HG03469 (cell line): ENCODE results near the gene TOR3A.
"Not testable (repeated sequence)": the region's sequence is repeated elsewhere in the genome, so short reads cannot be mapped to it uniquely, and the experiment has no call there.

Experiments
- ATAC-seq: cut with Tn5 transposase; IDR thresholded peaks from one replicate; pipeline ENCODE4 v1.9.1; 2021; ENCODE audit warnings: mild to moderate bottlenecking, moderate library complexity, moderate number of reproducible peaks; ENCODE audit not compliant: unreplicated experiment

TOR3A gene, protein sequence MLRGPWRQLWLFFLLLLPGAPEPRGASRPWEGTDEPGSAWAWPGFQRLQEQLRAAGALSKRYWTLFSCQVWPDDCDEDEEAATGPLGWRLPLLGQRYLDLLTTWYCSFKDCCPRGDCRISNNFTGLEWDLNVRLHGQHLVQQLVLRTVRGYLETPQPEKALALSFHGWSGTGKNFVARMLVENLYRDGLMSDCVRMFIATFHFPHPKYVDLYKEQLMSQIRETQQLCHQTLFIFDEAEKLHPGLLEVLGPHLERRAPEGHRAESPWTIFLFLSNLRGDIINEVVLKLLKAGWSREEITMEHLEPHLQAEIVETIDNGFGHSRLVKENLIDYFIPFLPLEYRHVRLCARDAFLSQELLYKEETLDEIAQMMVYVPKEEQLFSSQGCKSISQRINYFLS

DNA sequence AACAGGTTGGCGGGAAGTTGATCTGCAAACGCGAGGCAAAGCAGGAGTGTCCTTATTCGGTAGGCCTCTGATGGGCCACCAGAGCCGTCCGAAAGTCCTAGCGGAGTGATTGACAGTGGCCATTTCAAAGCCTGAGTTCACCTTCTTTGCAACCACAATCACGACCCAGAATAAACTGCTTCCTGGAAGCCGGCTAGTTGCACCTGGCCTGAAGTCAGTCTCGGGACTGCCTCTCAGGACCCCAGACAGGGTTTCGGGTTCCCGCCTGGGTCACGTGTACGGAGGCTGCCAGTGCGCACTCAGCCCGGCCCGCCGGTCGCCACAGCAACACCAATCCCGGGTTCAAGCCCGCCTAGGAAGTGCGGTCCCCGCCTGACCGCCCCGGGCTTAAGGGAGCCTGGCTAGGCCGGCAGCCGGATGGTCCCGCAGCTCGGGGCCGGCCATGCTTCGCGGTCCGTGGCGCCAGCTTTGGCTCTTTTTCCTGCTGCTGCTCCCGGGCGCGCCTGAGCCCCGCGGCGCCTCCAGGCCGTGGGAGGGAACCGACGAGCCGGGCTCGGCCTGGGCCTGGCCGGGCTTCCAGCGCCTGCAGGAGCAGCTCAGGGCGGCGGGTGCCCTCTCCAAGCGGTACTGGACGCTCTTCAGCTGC is at the start of gene TOR3A:
TSS of gene TOR3A (plus strand) at position 384 of the 646 bp plus-strand sequence. CDS start at position 443, 59 bp downstream.
- peak; percentile 79 for ATAC-seq

DNA sequence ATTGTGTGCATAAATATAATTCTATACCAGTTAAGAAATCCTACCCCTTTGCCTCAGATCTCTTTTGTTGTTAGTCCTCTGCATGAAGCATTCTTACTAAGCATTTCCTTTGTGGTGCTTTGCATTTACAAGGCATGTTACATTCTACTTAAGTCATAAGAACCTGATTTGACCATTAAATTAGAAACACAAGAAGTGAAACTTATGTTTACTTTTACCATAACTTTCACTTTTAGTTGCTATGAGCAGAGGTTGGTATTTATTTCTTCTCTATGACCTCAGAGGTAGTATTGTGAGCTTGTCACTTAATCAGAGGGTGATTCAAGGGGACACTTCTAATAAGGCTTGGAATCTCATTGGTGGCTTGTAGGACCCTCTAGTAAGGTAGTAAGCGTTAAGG is 47.1 kb upstream of the TOR3A start:
- ATAC-seq, result peak; percentile 90

DNA sequence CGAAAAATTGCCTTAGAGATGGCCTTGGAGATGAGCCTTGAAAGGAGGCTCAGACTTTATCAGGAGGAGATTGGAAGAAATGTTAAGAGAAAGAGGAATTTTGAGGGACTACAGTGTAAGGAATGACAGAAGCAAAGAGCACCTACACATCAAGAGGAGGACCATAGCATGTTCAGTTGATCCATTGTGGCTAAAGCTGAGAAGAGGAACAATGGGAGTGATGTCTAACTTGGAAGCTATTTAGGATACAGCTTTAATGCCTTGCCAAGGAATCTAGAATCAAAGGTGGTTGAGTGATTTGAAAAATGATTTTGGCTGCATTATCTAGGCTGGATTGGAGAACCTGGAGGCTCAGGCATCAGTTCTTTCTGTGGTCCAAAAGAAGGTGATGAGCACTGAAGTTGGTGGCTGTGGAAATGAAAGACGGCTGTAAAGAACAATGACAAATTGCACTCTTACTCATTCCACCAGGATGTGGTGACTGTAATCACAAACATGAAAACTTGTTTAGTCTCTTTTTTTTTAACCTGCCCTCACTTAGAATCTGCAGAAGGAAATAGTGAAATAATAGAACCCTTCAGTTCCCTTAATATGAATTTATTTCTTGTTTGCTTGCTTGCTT is 44.9 kb upstream of the TOR3A start:
- no peak for ATAC-seq

DNA sequence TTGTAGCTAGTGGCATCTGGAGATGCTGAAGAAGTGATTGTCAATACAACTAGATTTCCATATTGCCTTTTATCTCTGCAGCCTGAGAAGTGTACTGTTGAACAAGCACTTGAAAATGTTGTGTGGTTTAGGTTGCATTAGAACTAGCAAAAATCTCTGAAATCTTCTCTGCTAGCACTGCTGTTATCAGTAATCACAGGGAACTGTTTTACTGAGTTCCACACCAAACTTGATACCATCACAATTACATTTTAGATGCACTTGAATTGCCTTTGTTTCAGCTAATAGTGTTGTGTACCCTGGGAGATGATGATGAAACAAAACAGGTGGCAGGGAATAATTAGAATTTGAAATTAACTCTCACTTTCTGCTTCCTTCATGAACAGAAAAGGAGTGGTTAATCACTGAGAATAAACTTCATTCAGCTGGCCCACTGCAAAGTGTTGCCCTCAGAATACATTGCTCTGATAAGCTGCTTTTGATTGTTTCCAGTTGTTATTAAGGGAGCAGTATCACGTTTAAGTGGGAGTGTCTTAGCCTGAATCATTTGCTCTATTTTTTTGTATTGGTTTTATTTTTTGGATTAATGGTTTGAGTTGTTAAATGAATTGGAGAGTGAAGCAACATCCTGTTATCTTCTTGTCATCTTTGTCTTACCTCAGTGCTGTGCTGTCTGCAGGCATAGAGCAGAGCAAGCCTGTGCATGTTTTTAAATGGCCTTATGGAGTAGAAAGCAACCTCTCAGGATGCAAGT is 43.2 kb upstream of the TOR3A start:
- ATAC-seq, result no peak

DNA sequence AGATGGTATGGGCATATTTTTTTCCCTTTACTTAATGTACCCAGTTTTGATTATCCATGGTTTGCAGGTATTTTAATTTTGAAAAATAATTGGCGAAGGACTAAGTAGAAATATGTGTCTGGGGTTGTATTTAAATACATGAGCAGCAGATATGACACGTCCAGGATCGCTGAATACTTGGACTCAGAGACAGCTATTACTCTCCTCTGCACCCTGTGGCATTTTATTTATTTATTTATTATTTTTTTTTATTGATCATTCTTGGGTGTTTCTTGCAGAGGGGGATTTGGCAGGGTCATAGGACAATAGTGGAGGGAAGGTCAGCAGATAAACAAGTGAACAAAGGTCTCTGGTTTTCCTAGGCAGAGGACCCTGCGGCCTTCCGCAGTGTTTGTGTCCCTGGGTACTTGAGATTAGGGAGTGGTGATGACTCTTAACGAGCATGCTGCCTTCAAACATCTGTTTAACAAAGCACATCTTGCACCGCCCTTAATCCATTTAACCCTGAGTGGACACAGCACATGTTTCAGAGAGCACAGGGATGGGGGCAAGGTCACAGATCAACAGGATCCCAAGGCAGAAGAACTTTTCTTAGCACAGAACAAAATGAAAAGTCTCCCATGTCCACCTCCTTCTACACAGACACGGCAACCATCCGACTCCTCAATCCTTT is 42.2 kb upstream of the TOR3A start:
- not testable (repeated sequence) for ATAC-seq

DNA sequence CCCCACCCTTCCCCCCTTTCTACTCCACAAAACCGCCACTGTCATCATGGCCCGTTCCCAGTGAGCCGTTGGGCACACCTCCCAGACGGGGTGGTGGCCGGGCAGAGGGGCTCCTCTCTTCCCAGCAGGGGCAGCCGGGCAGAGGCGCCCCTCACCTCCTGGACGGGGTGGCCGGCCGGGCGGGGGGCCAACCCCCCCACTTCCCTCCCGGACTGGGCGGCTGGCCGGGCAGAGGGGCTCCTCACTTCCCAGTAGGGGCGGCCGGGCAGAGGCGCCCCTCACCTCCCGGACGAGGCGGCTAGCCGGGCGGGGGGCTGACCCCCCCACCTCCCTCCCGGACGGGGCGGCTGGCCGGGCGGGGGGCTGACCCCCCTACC is 41.7 kb upstream of the TOR3A start:
- not testable (repeated sequence) for ATAC-seq

DNA sequence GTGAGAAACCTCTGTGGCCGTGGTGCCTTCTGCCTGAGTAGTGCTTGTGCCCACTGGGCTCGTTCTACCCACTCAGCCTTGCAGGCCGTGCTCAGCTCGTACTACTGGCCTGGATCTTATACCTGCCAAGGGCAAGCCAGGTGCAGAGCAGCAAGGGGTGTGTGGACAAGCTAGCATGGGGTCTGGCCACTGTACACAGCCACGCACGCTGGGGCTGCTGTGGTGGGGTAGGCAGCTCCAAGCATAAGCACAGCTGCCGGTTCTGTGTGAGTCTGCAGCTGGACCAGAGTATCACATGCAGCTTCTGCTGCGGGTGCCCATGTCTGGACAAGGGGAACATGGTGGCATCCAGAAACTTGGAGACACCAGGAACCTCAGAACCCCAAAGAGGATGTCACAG is 39.8 kb upstream of the TOR3A start:
- ATAC-seq, result no peak

DNA sequence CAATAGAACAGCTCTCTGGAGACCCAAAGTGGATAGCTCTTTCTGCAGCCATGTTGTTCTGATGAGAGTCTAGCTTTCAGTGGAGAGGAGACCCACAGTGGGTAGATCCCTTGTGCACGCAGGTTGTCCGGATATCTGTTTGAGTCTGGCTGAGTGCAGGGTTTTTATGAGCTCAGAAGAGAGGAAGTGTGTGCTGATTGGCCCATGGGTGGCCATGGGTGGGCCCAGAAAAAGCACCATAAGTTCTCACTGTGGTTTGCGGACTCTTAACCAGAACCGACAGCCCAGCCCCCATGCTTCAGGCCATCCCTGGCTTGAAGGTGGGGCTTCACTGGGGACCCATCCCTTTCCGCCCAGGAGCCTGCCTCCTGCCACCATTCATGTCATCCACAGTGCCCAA is 39.2 kb upstream of the TOR3A start:
- no peak for ATAC-seq

DNA sequence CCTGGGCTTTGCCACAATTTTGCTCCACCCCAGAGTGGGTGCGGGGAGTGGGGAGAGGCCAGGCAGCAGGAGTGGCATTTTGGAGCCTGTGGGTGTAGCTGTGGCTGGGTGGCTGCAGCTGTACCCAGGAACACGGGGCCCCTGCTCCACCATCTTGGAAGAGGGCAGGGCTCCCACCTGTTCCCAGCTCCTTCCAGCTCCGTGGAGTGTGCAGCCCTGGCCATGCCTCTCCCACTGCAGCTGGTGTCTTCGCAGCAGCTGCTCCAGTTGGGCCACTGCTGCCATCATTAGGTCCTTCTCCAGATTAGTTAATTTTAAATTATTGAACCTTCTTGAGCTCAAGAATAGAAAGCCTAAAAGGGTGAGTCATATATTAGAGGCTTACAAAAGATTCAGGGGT is 38.6 kb upstream of the TOR3A start:
- ATAC-seq, result no peak

DNA sequence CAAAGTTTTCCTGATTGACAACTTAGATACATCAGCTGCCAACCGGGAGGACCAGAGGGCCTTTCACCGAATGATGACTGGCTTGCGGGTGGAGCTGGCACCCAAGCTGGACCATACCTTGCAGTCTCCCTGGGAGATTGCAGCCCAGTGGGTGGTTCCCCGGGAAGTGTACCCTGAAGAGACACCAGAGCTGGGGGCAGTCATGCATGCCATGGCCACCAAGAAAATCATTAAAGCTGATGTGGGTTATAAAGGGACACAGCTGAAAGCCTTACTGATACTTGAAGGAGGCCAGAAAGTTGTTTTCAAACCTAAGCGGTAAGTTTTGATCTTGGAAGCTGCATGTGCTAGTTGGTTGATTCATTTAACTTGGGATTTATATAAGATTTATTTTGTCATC is 38.0 kb upstream of the TOR3A start:
- no peak for ATAC-seq

DNA sequence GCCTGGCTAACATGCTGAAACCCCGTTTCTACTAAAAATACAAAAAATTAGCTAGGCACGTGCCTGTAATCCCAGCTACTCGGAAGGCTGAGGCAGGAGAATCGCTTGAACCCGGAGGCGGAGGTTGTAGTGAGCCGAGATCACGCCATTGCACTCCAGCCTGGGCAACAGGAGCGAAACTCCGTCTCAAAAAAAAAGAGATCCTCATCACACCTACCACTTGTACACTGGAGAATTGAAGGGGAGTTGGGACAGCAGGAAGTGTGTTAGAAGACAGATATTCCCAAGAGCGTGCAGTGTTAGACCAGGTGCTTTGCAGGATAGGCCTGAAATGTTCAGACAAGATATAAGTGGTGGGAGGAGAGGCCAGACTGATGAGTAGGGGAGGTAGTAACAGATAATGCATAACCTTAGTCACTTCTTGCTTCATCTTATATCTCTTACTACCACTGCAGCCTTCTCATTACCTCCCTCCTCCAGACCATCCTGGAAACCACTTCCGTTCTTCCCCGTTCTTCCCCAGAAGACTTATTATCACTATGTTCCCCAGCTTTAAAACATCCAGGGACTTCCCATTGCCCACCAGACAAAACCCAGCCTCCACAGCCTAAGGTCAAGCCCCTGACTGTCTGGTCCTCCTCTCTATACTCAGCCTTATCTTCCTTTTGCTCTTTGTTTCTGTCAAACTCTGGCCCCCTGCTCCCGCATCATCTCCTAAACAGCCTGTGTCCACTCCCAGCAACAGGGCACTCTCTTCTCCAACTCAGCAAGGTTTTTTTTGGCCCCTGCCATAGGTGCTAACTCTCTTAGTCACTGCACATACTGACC is 34.8 kb upstream of the TOR3A start:
- no peak for ATAC-seq

DNA sequence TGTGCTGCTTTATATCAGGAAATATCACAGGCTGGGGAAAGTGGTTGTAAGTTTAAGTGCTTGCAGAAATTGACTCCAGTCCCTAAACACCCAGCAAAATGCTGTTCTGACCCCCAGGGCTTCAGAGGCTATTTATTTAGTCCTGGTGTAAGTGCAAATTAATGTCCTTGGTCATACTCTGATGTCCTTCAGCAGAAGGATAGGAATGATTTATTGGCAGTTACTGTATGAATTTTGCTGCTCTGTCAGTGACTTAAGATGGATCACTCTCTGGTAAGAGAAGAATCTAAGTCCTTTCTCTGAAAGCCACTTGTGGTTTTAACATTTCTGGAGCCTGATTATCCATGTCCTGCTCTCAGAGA is 34.3 kb upstream of the TOR3A start:
- ATAC-seq, result no peak

DNA sequence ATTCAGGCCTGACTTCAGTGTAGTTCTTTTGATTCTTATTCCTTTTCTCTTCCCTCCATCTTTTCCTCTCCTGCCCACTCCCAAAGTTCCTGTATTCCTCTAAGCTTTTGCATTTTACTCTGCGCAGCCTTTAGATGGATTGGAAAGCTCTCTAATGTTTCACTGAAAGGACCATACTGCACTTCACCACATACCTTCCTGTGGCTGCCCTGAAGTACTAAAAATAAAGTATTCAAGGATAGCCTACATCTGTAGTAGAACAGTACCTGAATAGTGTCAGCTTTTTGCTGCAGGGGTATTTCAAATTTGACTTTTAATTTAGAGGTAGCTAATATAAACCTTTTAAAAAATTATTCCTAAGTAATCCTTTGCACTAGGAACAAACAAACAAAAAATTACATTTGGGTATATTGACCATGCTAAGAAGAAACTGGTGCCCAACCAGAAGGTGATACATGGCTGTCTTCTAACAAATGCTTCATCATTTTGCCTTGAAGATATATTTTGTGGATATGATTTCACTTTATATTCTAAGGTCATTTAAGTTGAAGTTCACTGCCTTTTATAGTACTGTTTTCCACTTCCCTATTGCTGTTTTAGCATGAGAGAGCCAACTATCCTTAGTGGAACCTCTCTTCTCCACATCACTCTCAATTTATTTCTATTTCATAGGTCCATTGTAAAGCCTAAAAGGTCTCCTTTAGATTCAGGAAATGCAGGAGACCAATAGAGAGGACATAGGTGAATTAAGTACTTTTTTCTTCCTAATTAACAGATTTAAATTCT is 33.3 kb upstream of the TOR3A start:
- no peak for ATAC-seq

DNA sequence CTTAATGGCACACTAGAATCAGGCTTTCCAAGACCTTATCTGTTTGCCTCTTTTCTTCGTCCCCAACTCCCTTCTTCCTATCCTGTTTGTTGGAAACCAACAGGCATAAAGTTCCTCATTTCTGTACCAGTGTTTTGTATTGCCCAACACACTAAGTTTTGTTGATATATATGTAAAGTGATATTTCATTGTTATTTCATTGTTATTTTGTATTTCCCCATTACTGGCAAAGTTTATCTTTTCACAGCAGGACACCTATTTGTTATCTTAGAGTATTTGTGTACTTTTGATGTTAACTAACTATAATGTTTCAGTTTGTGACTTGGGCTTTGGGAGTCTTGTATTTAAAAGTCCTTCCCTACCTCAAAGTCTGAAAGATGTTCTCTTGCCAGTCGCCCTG is 29.1 kb upstream of the TOR3A start:
- ATAC-seq, result no peak

DNA sequence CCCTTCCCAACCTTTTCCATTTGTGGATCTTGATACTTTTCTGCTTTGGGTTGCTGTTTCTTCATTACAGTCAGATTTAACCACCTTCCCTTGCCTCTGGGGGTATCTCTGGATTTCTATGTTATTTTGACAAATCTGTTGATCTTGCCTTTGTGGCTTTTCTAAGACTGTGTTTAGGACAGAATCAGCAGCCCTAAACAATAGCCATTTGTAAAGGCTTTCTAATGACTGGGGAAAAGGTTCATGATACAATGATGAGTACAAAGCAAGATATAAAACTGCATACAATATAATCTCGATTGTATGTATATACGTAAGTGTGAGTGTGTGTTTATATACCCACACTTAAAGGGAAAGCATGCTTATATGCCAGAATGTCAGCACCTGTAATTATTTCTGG is 28.4 kb upstream of the TOR3A start:
- ATAC-seq, result no peak

DNA sequence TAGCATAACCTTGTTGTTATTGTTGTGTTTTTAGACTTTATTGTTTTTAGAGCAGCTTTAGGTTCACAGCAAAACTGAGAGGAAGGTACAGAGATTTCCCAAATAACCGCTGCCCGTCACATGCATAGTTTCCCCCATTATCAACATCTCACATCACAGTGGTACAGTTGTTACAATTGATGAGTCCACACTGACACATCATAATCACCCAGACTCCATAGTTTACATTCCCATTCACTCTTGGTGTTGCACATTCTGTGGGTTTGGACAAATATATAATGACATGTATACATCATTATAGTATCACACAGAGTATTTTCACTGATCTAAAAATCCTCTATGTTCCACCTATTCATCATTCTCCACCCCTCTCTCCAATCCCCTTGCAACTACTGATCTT is 25.9 kb upstream of the TOR3A start:
- ATAC-seq, result no peak

DNA sequence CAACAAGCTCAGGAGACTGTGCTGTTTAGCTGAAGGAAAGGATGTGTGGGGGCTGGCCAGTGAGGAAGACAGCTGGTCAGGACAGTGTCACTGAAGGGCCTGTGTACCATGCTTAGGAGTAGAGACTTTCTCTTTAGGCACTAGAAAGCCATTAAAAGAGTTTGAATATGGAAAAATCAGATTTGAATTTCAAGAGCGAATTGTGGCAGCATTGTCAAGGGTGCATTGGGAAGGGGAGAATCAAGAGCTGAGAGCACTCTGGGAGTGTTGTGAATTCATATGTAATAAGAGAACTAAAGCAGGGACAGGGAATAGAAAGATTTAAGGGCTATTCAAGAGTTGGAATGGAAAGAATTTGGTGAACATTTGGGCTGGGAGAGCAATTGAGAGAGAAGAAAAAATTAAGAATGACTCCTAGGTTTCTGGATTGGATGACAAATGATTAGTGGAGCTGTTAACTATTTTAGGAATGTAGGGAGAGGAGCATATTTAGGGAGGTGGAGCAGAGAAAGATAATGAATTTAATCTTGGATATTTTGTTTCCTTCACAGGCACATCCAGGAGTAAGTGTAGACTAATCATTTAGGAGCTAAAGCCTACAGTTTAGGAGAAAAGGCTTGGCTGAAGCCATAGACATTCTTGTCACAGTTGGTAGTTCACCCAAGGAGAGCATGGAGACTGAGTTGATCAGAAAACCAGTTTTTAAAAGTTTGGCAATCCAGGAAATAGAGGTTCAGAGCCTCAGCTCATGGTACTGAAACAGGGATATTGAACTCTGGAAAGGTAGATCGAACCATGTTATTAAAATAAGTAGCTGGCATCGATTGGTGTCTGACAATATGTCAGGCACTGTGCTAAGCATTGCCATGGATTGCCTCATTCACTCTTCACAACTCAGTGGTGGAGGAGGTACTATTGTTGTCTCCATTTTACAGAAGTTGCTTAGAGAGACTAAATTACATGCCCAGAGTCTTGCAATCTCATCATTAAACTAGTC is 23.1 kb upstream of the TOR3A start:
- ATAC-seq, result no peak
